OCI-LY3 (cell line): Measurements from ENCODE around the gene ACTG1.

Source experiments
- EZH2phosphoT487 ChIP-seq: fragments of 200-600 bp; shearing (Covaris generic); IDR thresholded peaks from 2 replicates; pipeline ENCODE4 v1.6.1; 2018; ENCODE audit warnings: antibody characterized with exemption, mixed run types, low read depth
- TF ChIP-seq, protein P1 (sequence below): fragments of 200-600, 300-600 bp; sonication (generic); IDR thresholded peaks from 2 replicates; pipeline ENCODE4 v1.5.1; 2014; ENCODE audit warnings: antibody characterized with exemption, low read length, low read depth

DNA sequence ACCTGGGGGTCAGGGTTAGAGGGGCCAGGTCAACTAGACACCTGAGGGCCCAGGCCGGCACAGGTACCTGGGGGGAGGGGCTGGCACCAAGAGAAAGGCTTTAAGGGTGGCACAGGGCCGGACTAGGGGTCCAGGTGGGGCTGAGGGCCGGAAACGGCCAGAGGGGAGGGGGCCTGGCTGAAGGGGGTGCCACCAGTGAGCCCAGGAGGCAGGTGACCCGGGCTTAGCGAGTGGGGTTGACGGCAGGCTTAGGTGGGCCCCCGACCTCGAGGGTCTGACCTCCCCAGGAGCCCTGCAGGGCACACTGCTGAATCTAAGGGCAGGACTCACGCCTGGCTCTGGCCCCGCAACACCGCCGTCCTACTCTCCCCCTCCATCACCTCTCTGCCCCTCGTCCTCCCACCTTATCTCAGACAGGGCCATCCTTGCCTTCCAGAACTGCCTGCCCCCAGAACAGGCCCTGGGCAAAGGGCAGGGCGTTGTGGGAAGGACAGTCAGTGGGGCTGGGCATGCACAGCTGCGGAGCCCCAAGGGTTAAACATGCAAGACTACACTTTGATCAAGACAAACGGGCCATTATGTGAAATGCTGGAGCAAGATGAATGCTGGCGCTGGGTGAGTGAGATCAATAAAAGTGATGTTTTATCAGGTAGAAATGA lies 44.4 kb downstream of the ACTG1 start:
- no peak for TF ChIP-seq EZH2phosphoT487
- TF ChIP-seq, protein P1, sequence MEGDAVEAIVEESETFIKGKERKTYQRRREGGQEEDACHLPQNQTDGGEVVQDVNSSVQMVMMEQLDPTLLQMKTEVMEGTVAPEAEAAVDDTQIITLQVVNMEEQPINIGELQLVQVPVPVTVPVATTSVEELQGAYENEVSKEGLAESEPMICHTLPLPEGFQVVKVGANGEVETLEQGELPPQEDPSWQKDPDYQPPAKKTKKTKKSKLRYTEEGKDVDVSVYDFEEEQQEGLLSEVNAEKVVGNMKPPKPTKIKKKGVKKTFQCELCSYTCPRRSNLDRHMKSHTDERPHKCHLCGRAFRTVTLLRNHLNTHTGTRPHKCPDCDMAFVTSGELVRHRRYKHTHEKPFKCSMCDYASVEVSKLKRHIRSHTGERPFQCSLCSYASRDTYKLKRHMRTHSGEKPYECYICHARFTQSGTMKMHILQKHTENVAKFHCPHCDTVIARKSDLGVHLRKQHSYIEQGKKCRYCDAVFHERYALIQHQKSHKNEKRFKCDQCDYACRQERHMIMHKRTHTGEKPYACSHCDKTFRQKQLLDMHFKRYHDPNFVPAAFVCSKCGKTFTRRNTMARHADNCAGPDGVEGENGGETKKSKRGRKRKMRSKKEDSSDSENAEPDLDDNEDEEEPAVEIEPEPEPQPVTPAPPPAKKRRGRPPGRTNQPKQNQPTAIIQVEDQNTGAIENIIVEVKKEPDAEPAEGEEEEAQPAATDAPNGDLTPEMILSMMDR: no peak
